Tibial nerve (tissue), 4 donors: Measurements from ENCODE around the gene TCIRG1.

Source experiments
- CTCF ChIP-seq, 5 experiments: fragments of 200-600 bp in 3 of 5; fragments of 450-650 bp in 2 of 5; sonication (generic) in 3 of 5; IDR thresholded peaks; one replicate each; pipeline ENCODE4 v1.5.1; 2016 to 2019; ENCODE audit warnings: antibody characterized with exemption in 5 of 5, mild to moderate bottlenecking in 3 of 5, moderate library complexity in 2 of 5
- EP300 ChIP-seq, 2 donors: sonication (generic); formaldehyde crosslinking; IDR thresholded peaks; one replicate each; pipeline ENCODE4 v1.6.1; 2017; ENCODE audit warnings: antibody characterized with exemption in 2 of 2, mild to moderate bottlenecking in 1 of 2
- POLR2A ChIP-seq, 2 donors: fragments of 450-650 bp; IDR thresholded peaks; one replicate each; pipeline ENCODE4 v1.6.1; 2017; ENCODE audit warnings: antibody characterized with exemption in 2 of 2, mild to moderate bottlenecking in 2 of 2, moderate library complexity in 2 of 2

GRCh38 chr11:68052137-68052873 is 13.5 kb downstream of the TCIRG1 start:
- TF ChIP-seq CTCF (IDR thresholded peaks at IDR 0.05) (no peak), POLR2A (IDR thresholded peaks at IDR 0.05) (no peak), EP300 (IDR thresholded peaks at IDR 0.05) (no peak)
